IMR-90 (cell line): Measurements from ENCODE around the gene TM9SF4. TPM values are rescaled to one million over a fixed set of nuclear protein-coding genes. Genes with fewer than 3 reads are reported as not detected.
"Not testable (repeated sequence)": the region's sequence is repeated elsewhere in the genome, so short reads cannot be mapped to it uniquely, and the experiment has no call there.

Experiments used
- ATAC-seq: fragments of 200-7000 bp; cut with Tn5 transposase; 2 replicates; pipeline ENCODE4 v1.9.1; 2020; ENCODE audit warnings: low read depth, mild to moderate bottlenecking, moderate library complexity
- BruUV-seq: library from RNA; stranded (reverse); fragments of 400-500 nt; replicated peaks from 2 replicates; lab custom pipeline; 2021; lab: Mats Ljungman, UMichigan
- CTCF ChIA-PET: fragments of 300-600 bp; formaldehyde crosslinking; extraction: SDS; loops from one replicate; lab custom pipeline; 2021; ENCODE audit warnings: antibody characterized with exemption; lab: Yijun Ruan, JAX
- POLR2A ChIA-PET: fragments of 300-600 bp; sonication (Branson Sonifier 250); formaldehyde crosslinking; loops from one replicate; lab custom pipeline; 2022; ENCODE audit warnings: antibody characterized with exemption; ENCODE audit not compliant: unreplicated experiment; lab: Charles Lee
- DNase-seq: peaks from one replicate; pipeline ENCODE4 v3.0.0; 2013
- H2AFZ ChIP-seq: replicated peaks from 2 replicates; pipeline ENCODE3; 2013; ENCODE audit warnings: low read length, mild to moderate bottlenecking; ENCODE audit not compliant: poor library complexity
- H2AK5ac ChIP-seq: 2 replicates; pipeline ENCODE4 v1.6.1; 2013; ENCODE audit warnings: low read depth, low read length, inconsistent platforms
- H2AK9ac ChIP-seq: replicated peaks from 2 replicates; pipeline ENCODE3; 2013; ENCODE audit warnings: mild to moderate bottlenecking, low read depth, low read length, moderate library complexity; ENCODE audit not compliant: poor library complexity
- H2BK120ac ChIP-seq: 2 replicates; pipeline ENCODE4 v1.6.1; 2013; ENCODE audit warnings: low read depth, low read length, inconsistent platforms
- H2BK15ac ChIP-seq: 3 replicates; pipeline ENCODE4 v1.6.1; 2013; ENCODE audit warnings: low read depth, low read length, inconsistent platforms
- H2BK20ac ChIP-seq: 2 replicates; pipeline ENCODE4 v1.6.1; 2013; ENCODE audit warnings: low read depth, mild to moderate bottlenecking, inconsistent platforms, low read length, moderate library complexity
- H2BK5ac ChIP-seq: 2 replicates; pipeline ENCODE4 v1.6.1; 2013; ENCODE audit warnings: mild to moderate bottlenecking, low read depth, low read length, inconsistent platforms; ENCODE audit not compliant: poor library complexity, severe bottlenecking
- H3K14ac ChIP-seq: replicated peaks from 2 replicates; pipeline ENCODE4 v1.6.1; 2013; ENCODE audit warnings: low read depth, low read length, inconsistent platforms
- H3K18ac ChIP-seq: 2 replicates; pipeline ENCODE4 v1.6.1; 2013; ENCODE audit warnings: low read depth, low read length, control low read depth
- H3K23ac ChIP-seq: 2 replicates; pipeline ENCODE4 v1.6.1; 2013; ENCODE audit warnings: low read depth, low read length, inconsistent platforms
- H3K27ac ChIP-seq: 2 replicates; pipeline ENCODE4 v1.5.1; 2013; ENCODE audit warnings: mild to moderate bottlenecking, control low read depth, low read length; ENCODE audit not compliant: insufficient read depth
- H3K27me3 ChIP-seq: 2 replicates; pipeline ENCODE4 v1.6.1; 2013; ENCODE audit warnings: low read length; ENCODE audit not compliant: control insufficient read depth, insufficient read depth
- H3K36me3 ChIP-seq: 2 replicates; pipeline ENCODE4 v1.6.1; 2013; ENCODE audit warnings: low read length, mixed read lengths; ENCODE audit not compliant: control insufficient read depth, insufficient read depth
- H3K4ac ChIP-seq: 2 replicates; pipeline ENCODE4 v1.6.1; 2013; ENCODE audit warnings: low read depth, low read length, inconsistent platforms
- H3K4me1 ChIP-seq: 2 replicates; pipeline ENCODE4 v1.6.1; 2013; ENCODE audit warnings: low read length, mixed read lengths; ENCODE audit not compliant: control insufficient read depth, insufficient read depth
- H3K4me2 ChIP-seq: 2 replicates; pipeline ENCODE4 v1.6.1; 2013; ENCODE audit warnings: low read depth, mild to moderate bottlenecking, control low read depth, low read length, moderate library complexity
- H3K4me3 ChIP-seq: 2 replicates; pipeline ENCODE4 v1.5.1; 2013; ENCODE audit warnings: low read depth, mild to moderate bottlenecking, control low read depth, low read length, moderate library complexity; ENCODE audit not compliant: insufficient read depth
- H3K56ac ChIP-seq: 2 replicates; pipeline ENCODE4 v1.6.1; 2013; ENCODE audit warnings: low read length, inconsistent platforms; ENCODE audit not compliant: insufficient read depth; ENCODE audit errors: extremely low read depth
- H3K79me1 ChIP-seq, 2 experiments: 2 replicates each; pipeline ENCODE4 v1.6.1; 2013; ENCODE audit warnings: low read length in 2 of 2, inconsistent platforms in 1 of 2, low read depth in 1 of 2
- H3K9ac ChIP-seq: 2 replicates; pipeline ENCODE4 v1.6.1; 2013; ENCODE audit warnings: low read depth, low read length, control low read depth
- H3K9me1 ChIP-seq: 2 replicates; pipeline ENCODE4 v1.6.1; 2013; ENCODE audit warnings: low read length, inconsistent platforms; ENCODE audit not compliant: insufficient read depth
- H3K9me3 ChIP-seq: 2 replicates; pipeline ENCODE4 v1.6.1; 2013; ENCODE audit warnings: low read length; ENCODE audit not compliant: control insufficient read depth, insufficient read depth
- H4K20me1 ChIP-seq: 2 replicates; pipeline ENCODE4 v1.6.1; 2013; ENCODE audit warnings: low read length, inconsistent platforms; ENCODE audit not compliant: insufficient read depth
- H4K5ac ChIP-seq: 2 replicates; pipeline ENCODE4 v1.6.1; 2013; ENCODE audit warnings: mild to moderate bottlenecking, low read depth, low read length, control low read depth
- H4K8ac ChIP-seq, 2 experiments: 2 replicates each; pipeline ENCODE4 v1.6.1; 2013; ENCODE audit warnings: low read depth in 2 of 2, low read length in 2 of 2, control low read depth in 1 of 2, inconsistent platforms in 1 of 2
- H4K91ac ChIP-seq: 2 replicates; pipeline ENCODE4 v1.6.1; 2013; ENCODE audit warnings: low read depth, low read length, inconsistent platforms; ENCODE audit not compliant: insufficient read depth
- USF2 ChIP-seq: fragments of 150-350 bp; IDR thresholded peaks from 2 replicates; pipeline ENCODE4 v1.6.1; 2017; ENCODE audit warnings: mild to moderate bottlenecking, antibody characterized with exemption, low read length, low read depth
- WGBS, 2 experiments: methylation state at CpG; one replicate each; pipeline versions ENCODE4 v1.1.5 to v1.1.7; 2013; ENCODE audit warnings: missing lambda C conversion rate in 2 of 2; ENCODE audit not compliant: insufficient read length in 1 of 2; ENCODE audit errors: extremely low coverage in 2 of 2; 5-methylcytosine and 5-hydroxymethylcytosine counted together
- dilution Hi-C: fragments of 300-500 bp; cut with HindIII; formaldehyde crosslinking; loops from one replicate; pipeline ENCODE4 v1.14.3; 2018; ENCODE audit warnings: low sequenced_read_pairs; ENCODE audit not compliant: unreplicated experiment
- in situ Hi-C: fragments of 300-500 bp; cut with MboI; formaldehyde crosslinking; loops from 3 replicates; pipeline ENCODE4 v1.14.3; 2019; ENCODE audit warnings: low sequenced_read_pairs, inconsistent platforms, mixed read lengths
- intact Hi-C: fragments of 100-400 bp; cut with micrococcal nuclease; formaldehyde crosslinking; loops from 2 replicates; pipeline ENCODE4 v1.10.0; 2022
- polyA plus RNA-seq, 3 experiments: library from polyadenylated mRNA; depleted of rRNA; stranded (reverse); fragments of >200 nt; gene quantifications; 2 replicates each; pipeline ENCODE4 v1.2.3, GENCODE V29; 2012; ENCODE audit warnings: low replicate concordance in 1 of 3
- total RNA-seq: library from RNA; depleted of rRNA; stranded (reverse); fragments of >200 nt; gene quantifications from 2 replicates; pipeline ENCODE4 v1.2.3, GENCODE V29; 2012

Gene TM9SF4
- total and polyA plus RNA-seq, 2 of the 4 experiments (the other 2 are of a cell fraction), result 35.3 to 59.1 TPM

GRCh38 chr20:32168184-32168910, 58.8 kb downstream of the TM9SF4 start (continued):
- no peak for TF ChIP-seq USF2

GRCh38 chr20:32177696-32178095, 68.2 kb downstream of the TM9SF4 start:
- ATAC-seq, POLR2A ChIA-PET, BruUV-seq, in situ Hi-C loops, H3K27me3 ChIP-seq, H3K4ac ChIP-seq, H2BK5ac ChIP-seq, H3K27ac ChIP-seq, H4K20me1 ChIP-seq, H2AFZ ChIP-seq, H3K18ac ChIP-seq, H3K14ac ChIP-seq, H3K4me3 ChIP-seq, CTCF ChIA-PET, H3K4me2 ChIP-seq, H3K9me3 ChIP-seq, DNase-seq, H4K91ac ChIP-seq, H3K79me1 ChIP-seq, H2AK5ac ChIP-seq, H2BK120ac ChIP-seq, H3K9ac ChIP-seq, intact Hi-C loops, H2AK9ac ChIP-seq, H3K9me1 ChIP-seq, H3K36me3 ChIP-seq, H3K56ac ChIP-seq, dilution Hi-C loops, H2BK15ac ChIP-seq, H4K8ac ChIP-seq, H4K5ac ChIP-seq, H2BK20ac ChIP-seq, H3K23ac ChIP-seq, H3K4me1 ChIP-seq: not testable (repeated sequence)
- no CpG with 5 or more reads among the region's 7 CpGs for WGBS, 2 experiments
